Suprapubic skin (tissue), 4 donors: ENCODE results near the gene C1S. TPM values are rescaled to one million over a fixed set of nuclear protein-coding genes. Genes with fewer than 3 reads are reported as not detected.
"Not testable (repeated sequence)": the region's sequence is repeated elsewhere in the genome, so short reads cannot be mapped to it uniquely, and the experiment has no call there.

Source experiments
- DNase-seq, 2 donors: peaks; one replicate each; pipeline ENCODE4 v3.0.0-alpha.2; 2019; ENCODE audit warnings: low spot score in 2 of 2
- H3K27ac ChIP-seq: fragments of 200-600 bp; sonication (generic); one replicate; pipeline ENCODE4 v1.5.1; 2019
- H3K27me3 ChIP-seq: fragments of 200-600 bp; sonication (generic); one replicate; pipeline ENCODE4 v1.5.1; 2019
- H3K36me3 ChIP-seq: fragments of 200-600 bp; sonication (generic); one replicate; pipeline ENCODE4 v1.5.1; 2019
- H3K4me1 ChIP-seq: fragments of 200-600 bp; sonication (generic); one replicate; pipeline ENCODE4 v1.5.1; 2019
- H3K4me3 ChIP-seq: fragments of 200-600 bp; sonication (generic); one replicate; pipeline ENCODE4 v1.5.1; 2019; ENCODE audit warnings: mild to moderate bottlenecking
- H3K9me3 ChIP-seq: fragments of 200-600 bp; sonication (generic); one replicate; pipeline ENCODE4 v1.5.1; 2019
- CTCF ChIP-seq, 2 donors: fragments of 200-600 bp in 1 of 2; fragments of 450-650 bp in 1 of 2; sonication (generic) in 1 of 2; IDR thresholded peaks; one replicate each; pipeline ENCODE4 v1.5.1; 2016 to 2019; ENCODE audit warnings: antibody characterized with exemption in 2 of 2, mild to moderate bottlenecking in 1 of 2, moderate library complexity in 1 of 2
- EP300 ChIP-seq: sonication (generic); formaldehyde crosslinking; IDR thresholded peaks from one replicate; pipeline ENCODE4 v1.6.1; 2017; ENCODE audit warnings: antibody characterized with exemption
- POLR2A ChIP-seq, 2 donors: fragments of 450-650 bp; IDR thresholded peaks; one replicate each; pipeline ENCODE4 v1.6.1; 2017; ENCODE audit warnings: antibody characterized with exemption in 2 of 2, mild to moderate bottlenecking in 2 of 2, moderate library complexity in 2 of 2
- POLR2AphosphoS5 ChIP-seq, 3 donors: sonication (generic); formaldehyde crosslinking; IDR thresholded peaks; one replicate each; pipeline ENCODE4 v1.6.1; 2017; ENCODE audit warnings: antibody characterized with exemption in 3 of 3
- WGBS: methylation state at CpG from one replicate; pipeline ENCODE4 v1.1.5; 2018; 5-methylcytosine and 5-hydroxymethylcytosine counted together
- total RNA-seq, 4 donors: library from RNA; depleted of rRNA; stranded (reverse); fragments of >200 nt; gene quantifications; one replicate each; pipeline ENCODE4 v1.1.0, GENCODE V29; 2016

Gene C1S
- total RNA-seq, 4 donors from 2014 or later: 62.6 to 99.6 (median 65.6) TPM

- Histone ChIP-seq H3K27ac (no peak overlapping the region), H3K36me3 (no peaks in the 10 kb centered on the region), H3K4me1 (peaks cover 9% of the 10 kb centered on the region), H3K9me3 (no peaks in the 10 kb centered on the region), H3K27me3 (no peaks in the 10 kb centered on the region), H3K4me3 (no peak overlapping the region)
- 86% methylated on average over 3 of the region's 3 CpGs for WGBS
- TF ChIP-seq CTCF (IDR thresholded peaks at IDR 0.05): no peak
- no peak for TF ChIP-seq EP300
- TF ChIP-seq POLR2AphosphoS5 (IDR thresholded peaks at IDR 0.05): no peak
- TF ChIP-seq POLR2A (IDR thresholded peaks at IDR 0.05): no peak
- DNase-seq: no peak
Observed at GRCh38 chr12:7023114-7023513, 37.4 kb upstream of the C1S start.

GRCh38 chr12:7026854-7027253 is 33.7 kb upstream of the C1S start:
- no peak for DNase-seq
- Histone ChIP-seq H3K4me3 (no peak overlapping the region), H3K27ac (no peak overlapping the region), H3K9me3 (no peaks in the 10 kb centered on the region), H3K4me1 (no peaks in the 10 kb centered on the region), H3K27me3 (no peaks in the 10 kb centered on the region), H3K36me3 (no peaks in the 10 kb centered on the region)
- 96% methylated on average over 1 of the region's 1 CpG for WGBS
- no peak for TF ChIP-seq POLR2AphosphoS5 (IDR thresholded peaks at IDR 0.05)
- no peak for TF ChIP-seq EP300
- no peak for TF ChIP-seq CTCF (IDR thresholded peaks at IDR 0.05)
- no peak for TF ChIP-seq POLR2A (IDR thresholded peaks at IDR 0.05)

- TF ChIP-seq POLR2AphosphoS5 (IDR thresholded peaks at IDR 0.05): no peak
- TF ChIP-seq POLR2A (IDR thresholded peaks at IDR 0.05): no peak
- no peak for TF ChIP-seq CTCF (IDR thresholded peaks at IDR 0.05)
- TF ChIP-seq EP300: no peak
- 100% methylated on average over 1 of the region's 6 CpGs for WGBS
- Histone ChIP-seq H3K27me3 (no peaks in the 10 kb centered on the region), H3K27ac (no peak overlapping the region), H3K4me3 (no peak overlapping the region), H3K9me3 (no peaks in the 10 kb centered on the region), H3K36me3 (no peaks in the 10 kb centered on the region), H3K4me1 (no peaks in the 10 kb centered on the region)
- no peak for DNase-seq
Observed at GRCh38 chr12:7031306-7031705, 29.2 kb upstream of the C1S start.

GRCh38 chr12:7032990-7033389 is 27.5 kb upstream of the C1S start:
- no peaks in the 10 kb centered on the region for H3K27me3 ChIP-seq
- H3K4me1 ChIP-seq: peaks cover 3% of the 10 kb centered on the region
- H3K9me3 ChIP-seq: no peaks in the 10 kb centered on the region
- H3K36me3 ChIP-seq: no peaks in the 10 kb centered on the region
- no peak for DNase-seq
- WGBS: 78% methylated on average over 2 of the region's 2 CpGs
- no peak overlapping the region for H3K4me3 ChIP-seq
- no peak overlapping the region for H3K27ac ChIP-seq
- TF ChIP-seq POLR2A (IDR thresholded peaks at IDR 0.05): no peak

GRCh38 chr12:7034464-7034863 is 26.1 kb upstream of the C1S start:
- no peak for DNase-seq
- no peaks in the 10 kb centered on the region for H3K36me3 ChIP-seq
- WGBS: 100% methylated on average over 1 of the region's 1 CpG
- no peak for TF ChIP-seq POLR2A (IDR thresholded peaks at IDR 0.05)
- TF ChIP-seq CTCF (IDR thresholded peaks at IDR 0.05): no peak
- TF ChIP-seq EP300: no peak
- TF ChIP-seq POLR2AphosphoS5 (IDR thresholded peaks at IDR 0.05): no peak
- H3K27ac ChIP-seq: no peak overlapping the region
- no peaks in the 10 kb centered on the region for H3K27me3 ChIP-seq
- H3K4me3 ChIP-seq: no peak overlapping the region
- H3K9me3 ChIP-seq: no peaks in the 10 kb centered on the region
- peaks cover 3% of the 10 kb centered on the region for H3K4me1 ChIP-seq

- TF ChIP-seq POLR2AphosphoS5 (IDR thresholded peaks at IDR 0.05) (no peak), EP300 (no peak), POLR2A (IDR thresholded peaks at IDR 0.05) (no peak), CTCF (IDR thresholded peaks at IDR 0.05) (no peak)
- Histone ChIP-seq H3K4me1 (peaks cover 3% of the 10 kb centered on the region), H3K4me3 (no peak overlapping the region), H3K27ac (no peak overlapping the region), H3K9me3 (no peaks in the 10 kb centered on the region), H3K27me3 (no peaks in the 10 kb centered on the region), H3K36me3 (no peaks in the 10 kb centered on the region)
- 78% methylated on average over 2 of the region's 2 CpGs for WGBS
- no peak for DNase-seq
Observed at GRCh38 chr12:7035463-7035862, 25.1 kb upstream of the C1S start.

GRCh38 chr12:7037411-7037810 is 23.1 kb upstream of the C1S start:
- not testable (repeated sequence) for H3K27me3 ChIP-seq, H3K27ac ChIP-seq, H3K4me3 ChIP-seq, DNase-seq, H3K4me1 ChIP-seq, H3K36me3 ChIP-seq, H3K9me3 ChIP-seq
- 95% methylated on average over 11 of the region's 32 CpGs for WGBS
